ENCODE results near the gene ZNF778.
"Not testable (repeated sequence)": the region's sequence is repeated elsewhere in the genome, so short reads cannot be mapped to it uniquely, and the experiment has no call there.

The ZNF778 gene

DNA sequence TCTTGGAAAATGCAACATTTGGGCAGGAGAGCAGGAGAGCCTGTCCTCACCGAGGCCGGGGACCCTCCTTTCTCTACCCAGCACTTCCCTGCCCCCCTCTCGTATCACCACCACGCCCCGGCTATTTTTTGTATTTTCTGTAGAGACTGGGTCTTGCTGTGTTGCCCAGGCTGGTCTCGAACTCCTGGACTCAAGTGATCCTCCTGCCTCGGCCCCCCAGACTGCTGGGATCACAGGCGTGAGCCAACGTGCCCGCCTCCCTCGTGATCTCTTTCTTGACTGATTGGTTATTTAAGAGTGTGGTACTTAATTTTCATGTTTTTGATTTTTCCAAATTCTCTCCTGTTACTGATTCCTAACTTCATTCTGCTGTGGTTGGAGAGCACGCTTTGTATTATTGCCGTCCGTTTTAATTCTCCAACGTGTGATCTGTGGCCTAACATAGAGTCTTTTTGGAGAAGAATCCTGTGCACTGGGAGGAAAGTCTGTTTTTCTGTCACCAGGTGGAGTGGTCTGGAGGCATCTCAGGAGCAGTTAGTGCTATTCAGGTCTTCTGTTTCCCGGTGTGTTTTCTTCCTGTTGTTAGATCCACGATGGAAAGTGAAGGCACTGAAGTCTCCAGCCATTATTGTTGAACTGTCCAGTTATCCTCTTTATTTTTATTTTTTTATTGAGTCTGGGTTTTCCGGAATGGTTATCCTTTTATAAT lies 40.4 kb downstream of the ZNF778 start:
- no peak for DNase-seq

- DNase-seq, result not testable (repeated sequence)
Observed at GRCh38 chr16:89259901-89260300, 42.4 kb downstream of the ZNF778 start.

- no peak for DNase-seq
Observed at GRCh38 chr16:89261691-89262563, 44.4 kb downstream of the ZNF778 start.

DNA sequence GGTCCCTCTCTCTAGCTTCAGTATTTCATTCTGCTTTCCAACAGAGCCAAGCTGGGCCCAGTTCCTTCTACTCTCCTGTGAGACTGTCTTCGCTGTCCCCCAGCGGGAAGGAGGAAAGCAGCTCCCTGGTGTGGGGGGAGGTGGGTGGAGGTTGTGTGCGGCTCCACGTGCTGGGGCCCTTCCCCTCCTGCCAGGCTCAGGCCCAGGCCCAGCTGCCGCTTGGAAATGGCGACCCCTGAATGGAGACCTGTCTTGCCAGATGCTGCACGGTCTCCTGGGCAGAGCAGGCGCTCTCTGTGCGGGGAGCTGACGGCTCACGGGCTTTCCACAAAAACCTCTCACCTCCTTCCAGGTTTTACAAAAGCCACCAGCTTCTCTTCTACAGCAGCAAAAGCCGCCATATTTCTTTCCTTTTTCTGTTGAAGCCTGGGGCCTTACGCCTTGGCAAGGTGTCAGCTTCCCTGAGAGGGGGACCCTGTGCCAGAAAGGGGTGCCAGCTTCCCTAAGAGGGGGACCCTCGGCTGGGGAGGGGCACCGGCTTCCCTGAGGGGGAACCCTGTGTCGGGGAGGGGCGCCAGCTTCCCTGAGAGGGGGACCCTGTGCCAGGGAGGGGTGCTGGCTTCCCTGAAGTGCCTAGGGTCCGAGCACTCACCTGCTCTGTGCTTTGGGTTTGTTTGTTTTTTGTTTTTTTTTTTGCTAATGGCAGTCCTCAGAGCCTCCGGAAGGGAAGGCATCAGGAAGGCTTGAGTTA lies 47.5 kb downstream of the ZNF778 start:
- DNase-seq, result no peak

DNA sequence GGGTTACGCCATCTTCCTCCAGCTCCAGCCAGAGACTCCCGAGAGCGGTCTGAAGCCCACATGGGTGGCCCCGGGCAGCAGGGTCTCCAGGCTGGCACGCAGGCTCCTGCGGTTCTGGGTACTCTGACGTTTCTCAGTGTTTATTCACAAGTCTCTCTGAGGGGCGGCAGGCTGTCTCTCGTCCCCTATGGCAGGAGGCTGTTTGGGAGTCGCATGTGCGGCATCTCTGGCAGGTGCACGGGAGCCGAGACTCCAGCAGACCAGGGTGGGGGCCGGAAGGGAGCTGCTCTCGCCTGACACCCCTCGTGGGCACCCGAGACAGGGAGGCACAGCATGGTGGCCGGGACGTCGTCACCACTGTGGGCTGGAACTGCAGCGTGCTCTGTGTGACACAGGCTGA lies 48.1 kb downstream of the ZNF778 start:
- DNase-seq, result no peak

DNA sequence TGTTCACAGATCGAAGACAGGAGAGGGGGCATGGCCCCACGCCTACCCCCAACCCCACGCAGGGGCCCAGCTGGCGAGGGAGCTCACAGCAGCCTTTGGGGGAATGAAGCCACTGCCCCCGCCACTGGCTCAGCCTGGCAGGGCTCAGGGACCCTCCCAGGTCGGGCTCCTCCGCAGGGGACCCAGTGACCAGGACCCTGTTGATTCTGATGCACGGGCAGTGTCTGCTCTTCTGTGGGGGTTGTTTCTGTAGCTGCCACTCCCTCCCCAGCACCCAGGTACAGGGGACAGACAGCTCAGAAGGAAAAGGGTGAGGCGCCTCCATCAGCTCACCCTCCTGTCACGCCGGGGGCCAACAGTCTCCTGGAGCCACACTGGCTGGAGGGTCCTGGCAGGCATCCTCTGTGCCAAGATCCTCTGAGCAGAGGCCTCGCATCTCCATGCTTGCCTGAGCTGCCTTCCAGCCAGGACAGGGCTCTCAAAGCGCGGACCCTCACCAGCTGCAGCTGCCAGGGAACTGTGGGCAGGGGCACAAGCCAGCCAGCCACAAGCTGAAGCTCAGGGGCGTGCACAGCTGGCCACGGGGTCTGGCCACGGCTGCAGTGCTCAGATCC lies 49.1 kb downstream of the ZNF778 start:
- no peak for DNase-seq

- DNase-seq, result not testable (repeated sequence)
Observed at GRCh38 chr16:89267746-89268145, 50.2 kb downstream of the ZNF778 start.

DNA sequence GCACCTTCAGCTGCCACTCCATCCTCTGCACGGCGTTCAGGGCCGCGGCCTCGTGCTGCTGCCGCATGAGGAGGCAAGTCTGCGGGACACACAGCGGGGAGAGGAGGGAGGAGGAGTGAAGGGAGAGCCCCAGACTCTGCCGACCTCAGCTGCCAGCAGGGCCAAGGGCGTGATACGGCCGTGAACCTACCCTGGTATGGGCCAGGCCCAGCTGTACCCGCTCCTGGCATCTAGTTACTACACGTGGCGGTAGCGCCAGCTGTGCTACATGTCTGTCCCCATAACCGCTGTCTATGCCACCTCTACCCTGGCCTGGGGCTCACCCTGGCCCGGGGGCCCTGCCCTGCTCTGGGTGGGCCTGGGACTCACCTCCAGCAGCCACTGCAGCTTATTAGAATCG lies 51.1 kb downstream of the ZNF778 start:
- DNase-seq, result no peak

DNA sequence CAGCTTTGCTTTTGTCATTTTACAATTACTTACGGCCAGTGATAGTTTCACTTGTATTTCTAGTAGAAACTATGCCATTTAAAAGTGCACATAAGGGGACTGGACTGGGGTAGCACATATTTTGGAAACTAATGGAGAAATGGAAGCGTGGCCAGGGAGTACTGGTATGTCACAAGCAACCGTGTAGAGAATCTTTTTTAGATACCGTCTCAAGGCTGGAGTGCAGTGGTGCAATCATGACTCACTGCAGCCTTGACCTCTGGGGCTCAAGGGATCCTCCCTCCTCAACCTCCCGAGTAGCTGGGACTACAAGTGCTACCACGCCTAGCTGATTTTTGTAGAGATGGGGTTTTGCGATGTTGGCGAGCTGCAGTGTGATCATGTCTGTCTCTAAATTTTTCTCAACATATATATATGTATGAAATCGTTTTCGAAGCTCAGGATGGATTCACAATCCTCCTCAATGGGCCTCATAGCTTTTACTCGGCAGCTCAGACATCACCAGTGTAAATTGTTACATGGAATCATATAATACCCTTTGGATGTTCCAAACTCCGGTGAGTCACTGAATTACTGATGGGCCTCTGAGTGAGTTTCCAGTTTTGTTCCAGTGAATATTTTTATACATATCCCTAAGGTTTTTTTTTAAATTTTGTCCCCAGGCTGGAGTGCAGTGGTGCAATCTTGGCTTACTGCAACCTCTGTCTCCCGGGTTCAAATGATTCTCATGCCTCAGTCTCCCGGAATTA lies 51.7 kb downstream of the ZNF778 start:
- DNase-seq, result no peak

DNA sequence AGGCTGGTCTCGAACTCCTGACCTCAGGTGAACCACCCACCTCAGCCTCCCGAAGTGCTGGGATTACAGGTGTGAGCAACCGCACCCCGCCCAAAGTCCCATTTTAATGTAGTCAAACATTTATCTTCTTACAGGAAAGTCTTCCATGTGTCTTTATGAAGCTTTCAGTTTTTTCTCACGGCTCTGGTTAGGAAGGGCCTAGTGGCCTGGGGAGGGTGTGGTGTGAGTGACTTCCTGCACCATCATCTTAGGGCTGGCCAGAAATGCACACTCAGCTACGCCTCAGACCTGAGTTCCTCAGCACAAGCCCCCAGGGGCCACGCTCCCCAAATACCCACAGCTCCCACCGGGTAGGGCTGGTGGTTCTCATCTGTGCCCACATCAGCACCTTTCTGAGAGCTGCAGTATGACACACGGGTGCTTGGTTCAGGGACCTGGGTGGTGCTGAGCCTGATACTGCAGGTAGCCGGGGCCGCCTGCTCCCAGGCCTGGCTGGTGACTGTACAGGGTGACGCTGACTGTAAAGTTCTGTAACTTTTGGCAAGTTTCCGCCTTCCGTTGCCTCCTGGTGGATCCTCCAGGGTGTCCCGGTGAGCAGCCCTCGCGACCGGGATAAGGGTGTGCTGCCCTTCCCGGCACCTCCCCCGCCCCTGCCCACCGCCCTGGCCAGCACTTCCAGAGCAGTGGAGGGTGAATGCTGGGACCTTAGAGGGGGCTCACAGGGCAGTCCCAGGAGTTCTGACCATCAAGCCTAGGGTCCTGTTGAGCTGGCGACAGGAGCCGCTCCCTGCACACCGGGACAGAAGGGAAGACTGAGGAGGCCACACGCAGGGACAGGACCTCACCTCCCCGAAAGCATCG lies 52.5 kb downstream of the ZNF778 start:
- no peak for DNase-seq

- DNase-seq, result no peak
Observed at GRCh38 chr16:89270666-89271345, 53.3 kb downstream of the ZNF778 start.

GRCh38 chr16:89272631-89273030 lies 55.1 kb downstream of the ZNF778 start:
- DNase-seq, result no peak

GRCh38 chr16:89273741-89274472 lies 56.4 kb downstream of the ZNF778 start:
- DNase-seq, result no peak

DNA sequence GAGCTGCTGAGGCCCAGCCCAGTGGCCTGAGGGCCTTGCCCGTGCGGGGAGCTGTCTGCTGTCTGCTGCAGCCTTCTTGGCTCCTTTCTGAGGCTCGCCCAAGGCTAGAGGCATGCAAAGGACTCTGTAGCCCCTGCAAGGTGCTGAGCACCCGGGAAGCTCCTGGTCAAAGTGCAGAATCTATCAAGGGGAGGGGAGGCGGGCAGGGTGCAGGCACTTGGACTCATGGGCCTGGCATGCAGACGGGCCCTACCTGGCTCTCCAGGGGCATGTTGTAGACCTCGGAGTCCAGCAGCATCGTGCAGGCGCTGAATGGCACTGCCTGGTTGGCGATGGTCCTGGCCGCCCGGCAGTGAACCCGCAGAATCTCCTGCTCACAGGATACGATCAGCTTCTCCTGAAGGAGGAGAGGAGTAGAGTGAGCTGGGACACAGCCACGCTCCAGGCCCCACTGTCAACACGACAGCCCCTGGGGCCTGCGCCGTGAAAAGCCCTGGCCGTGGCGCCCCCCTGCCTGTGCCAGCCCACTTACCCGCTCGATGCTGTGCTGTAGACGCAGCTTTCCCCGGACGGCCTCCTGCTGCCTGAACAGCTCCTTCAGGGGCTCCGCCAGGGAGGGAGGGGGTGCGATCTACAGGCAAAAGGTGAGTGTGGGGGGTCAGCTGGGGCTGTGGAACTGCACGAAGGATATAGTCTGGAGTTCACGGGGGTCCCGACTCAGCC lies 57.2 kb downstream of the ZNF778 start:
- no peak for DNase-seq

DNA sequence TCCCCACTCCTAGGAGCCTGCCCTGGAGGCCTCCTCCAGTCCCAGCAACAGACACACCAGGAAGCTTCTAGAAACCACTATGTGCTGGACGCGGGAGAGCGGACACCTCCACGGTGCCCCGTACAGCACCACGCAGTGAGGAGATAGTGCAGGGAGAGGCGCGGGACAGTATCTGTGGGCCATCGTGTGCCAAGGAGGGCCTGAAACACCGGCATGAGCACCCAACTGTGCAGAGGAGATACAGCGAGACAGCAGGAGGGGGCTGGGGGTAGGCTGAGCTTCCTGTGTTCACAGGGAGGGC lies 57.7 kb downstream of the ZNF778 start:
- no peak for DNase-seq

GRCh38 chr16:89275837-89276720 lies 58.6 kb downstream of the ZNF778 start:
- no peak for DNase-seq

DNA sequence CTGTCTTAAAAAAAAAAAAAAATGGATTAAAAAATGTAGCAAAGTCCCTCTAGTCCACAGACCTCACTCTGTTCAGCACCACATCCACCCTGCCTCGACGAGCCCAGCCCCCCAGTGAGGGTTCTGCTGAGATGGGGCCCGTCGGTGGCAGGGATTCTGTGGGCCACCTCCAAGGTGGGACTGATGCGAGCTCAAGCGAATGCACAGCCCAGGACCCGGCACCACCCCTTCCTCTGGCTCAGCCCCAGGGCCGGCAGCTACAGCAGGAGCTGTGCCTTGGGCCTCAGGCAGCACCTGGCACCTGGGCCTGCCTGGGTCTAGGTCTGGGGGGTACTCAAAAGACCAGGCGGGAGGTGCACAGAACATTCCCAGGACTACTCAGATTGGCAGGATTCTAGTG lies 59.5 kb downstream of the ZNF778 start:
- no peak for DNase-seq

- no peak for DNase-seq
Observed at GRCh38 chr16:89277641-89278341, 60.3 kb downstream of the ZNF778 start.
